NCI-H2227 (cell line): ENCODE data around the gene JUP.
A peak's percentile ranks its signal among the peaks of the same experiment; 100 is the strongest.

ENCODE experiments used
- DNase-seq: peaks from one replicate; lab custom pipeline; 2025; ENCODE audit not compliant: unreplicated experiment; lab: John Stamatoyannopoulos, UW

JUP gene

DNA sequence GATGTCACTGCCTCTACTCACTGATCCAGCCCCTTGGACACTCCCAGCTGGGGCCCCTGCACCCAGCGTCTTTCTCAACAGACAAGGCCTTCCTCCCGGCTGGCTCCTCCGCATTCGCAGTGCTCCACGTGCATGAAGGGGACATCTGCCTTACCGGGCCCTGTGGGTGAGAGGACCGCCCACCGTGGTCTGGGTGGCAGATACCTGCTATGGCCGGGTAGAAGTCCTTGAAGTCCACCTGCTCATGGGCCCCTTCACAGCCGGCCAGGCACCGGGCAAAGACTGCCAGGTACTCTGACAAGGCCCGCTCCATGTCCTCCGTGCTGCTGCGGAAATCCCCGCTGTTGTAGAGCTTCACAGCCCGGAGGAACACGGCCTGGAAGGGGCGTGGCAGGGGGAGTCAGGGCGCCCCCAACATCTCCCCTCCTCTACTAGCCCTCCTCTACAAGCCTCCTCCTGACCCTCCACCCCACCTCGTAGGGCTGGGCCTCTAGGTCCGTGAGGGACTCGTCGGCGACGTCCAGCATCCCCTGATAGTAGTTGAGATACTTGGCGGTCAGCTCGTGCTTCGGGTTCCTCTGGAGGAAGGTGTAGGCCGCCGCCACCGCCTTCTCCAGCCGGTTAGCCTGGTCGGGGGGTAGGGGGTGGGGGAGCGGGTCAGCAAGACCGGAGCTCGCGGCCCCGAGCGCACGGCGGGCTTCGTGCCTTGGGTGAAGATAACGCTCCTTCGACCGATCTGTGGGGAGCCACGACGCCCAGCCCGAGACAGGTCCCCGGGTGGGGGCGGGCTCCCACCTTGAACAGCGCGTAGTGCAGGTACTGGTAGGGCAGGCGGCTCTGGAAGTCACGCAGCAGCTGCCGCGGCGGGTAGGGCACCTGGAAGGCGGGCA lies 24.4 kb upstream of the JUP start:
- DNase-seq: peak; percentile 66

GRCh38 chr17:41806685-41807445 lies 20.4 kb upstream of the JUP start:
- DNase-seq: no peak

DNA sequence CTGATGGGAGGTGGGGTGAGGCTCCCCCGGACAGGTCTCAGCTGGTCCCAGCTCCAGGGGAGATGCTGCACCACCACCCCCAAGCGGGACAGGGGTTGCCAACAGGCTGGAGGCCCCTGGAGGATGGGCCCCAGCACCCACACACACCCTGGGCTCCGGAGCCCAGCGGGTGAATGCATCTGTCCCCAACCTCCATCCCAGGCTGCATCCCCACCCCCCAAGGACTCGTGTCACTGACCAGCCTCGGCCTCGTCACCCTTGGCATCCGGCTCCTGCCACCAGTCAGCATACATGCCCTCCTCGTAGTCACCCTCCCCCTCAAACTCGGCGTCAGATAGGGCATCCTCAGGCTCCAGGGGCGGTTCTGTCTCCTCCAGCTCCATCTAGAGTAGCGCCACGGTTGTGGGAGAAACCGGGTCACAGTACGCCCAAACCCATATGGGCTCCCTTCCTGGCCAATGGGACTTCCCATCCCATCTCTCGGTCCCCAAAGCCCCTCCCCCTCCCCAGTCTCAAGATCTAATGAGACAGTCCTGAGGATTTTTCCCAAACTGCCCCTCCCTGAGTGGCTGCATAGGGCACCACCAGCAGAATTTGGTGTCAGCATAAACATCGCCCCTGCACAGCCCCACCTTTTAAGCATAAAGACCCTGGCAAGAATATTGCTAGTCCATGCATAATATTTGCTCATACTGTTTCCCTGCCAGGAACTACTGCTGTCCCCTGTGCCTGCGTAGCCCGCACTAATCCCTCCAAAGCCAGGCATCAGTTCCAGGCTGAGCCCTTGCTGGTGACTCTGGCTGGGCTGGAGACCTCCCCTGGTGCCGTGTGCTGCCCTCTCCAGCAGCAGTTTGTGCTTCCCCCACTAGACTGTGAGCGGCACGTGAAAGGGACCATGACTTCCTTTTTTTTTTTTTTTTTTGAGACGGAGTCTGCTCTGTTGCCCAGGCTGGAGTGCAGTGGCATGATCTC lies 16.8 kb upstream of the JUP start:
- no peak for DNase-seq

- peak; percentile 87 for DNase-seq
Measured at GRCh38 chr17:41801374-41802271, 15.1 kb upstream of the JUP start.

DNA sequence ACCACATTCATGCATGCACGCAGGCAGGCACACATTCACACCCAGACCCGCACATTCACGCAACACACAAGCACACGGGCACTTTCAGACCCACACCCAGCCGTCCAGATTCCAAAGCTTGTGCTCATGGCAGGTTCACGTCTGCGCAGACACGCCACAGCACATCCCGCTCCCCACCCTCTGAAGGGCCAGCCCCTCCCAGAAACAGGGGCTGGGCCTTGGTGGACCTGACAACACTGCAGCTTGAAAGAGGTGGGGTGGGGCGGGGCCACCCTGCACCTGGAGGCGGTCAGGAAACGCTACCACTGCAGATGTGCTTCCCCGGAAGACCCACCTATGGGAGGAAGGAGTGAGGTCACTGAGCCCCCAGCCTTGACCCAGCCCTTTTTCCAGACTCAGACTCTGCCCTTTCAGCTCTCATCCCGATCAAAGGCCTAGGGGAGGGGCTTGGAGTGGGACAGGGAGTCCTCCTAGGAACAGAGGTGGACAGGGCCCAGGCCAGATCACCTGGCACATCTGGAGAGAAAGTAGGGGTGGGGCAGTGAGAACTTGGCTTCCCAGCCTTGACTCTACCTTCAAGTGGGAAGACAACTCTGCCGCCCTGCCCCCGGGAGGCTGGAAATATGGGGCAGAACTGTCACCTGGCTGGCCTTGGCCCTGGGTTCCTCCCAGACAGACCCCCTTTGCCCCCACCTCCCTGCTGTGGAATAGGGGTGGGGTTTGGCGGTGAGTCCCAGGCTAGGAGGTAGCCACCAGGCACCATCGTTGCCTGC lies 14.3 kb upstream of the JUP start:
- peak; percentile 33 for DNase-seq

DNA sequence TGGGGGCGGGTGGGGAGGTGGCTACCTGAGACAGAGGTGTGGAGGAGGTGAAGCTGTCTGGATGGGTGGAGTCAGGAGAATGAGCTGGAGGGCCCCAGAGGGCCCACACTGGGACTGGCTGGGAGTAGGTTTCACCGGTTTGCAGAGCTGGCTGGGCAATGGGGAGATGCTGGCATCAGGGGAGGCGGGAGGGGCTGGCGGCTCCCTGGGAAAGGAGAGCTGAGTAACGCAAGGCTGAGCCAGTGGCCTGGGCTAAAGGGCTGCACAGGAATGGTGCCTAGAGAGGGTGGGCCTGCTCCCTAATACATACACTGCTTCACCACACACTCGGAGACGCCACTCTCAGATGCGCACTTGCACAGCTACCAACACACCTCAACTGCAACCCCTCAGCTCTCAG lies 12.9 kb upstream of the JUP start:
- no peak for DNase-seq

DNA sequence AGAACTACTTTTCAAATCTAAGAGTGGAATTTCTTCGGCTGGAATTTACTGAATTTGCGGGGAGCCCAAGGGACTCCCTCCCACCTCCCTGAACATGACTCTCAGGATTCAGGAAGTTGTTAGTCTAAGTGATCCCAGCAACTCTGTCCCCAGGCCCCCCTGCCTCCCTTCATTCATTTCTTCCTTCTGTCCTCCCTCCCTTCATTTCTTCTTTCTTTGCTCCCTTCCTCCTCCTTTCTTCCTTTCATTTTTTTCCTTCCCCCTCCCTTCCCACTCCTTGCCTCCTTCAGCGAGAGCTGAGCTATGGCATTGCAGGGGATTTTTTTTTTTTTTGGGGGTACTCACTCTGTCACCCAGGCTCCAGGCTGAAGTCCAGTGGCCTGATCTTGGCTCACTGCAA lies 10.9 kb upstream of the JUP start:
- DNase-seq: no peak

DNA sequence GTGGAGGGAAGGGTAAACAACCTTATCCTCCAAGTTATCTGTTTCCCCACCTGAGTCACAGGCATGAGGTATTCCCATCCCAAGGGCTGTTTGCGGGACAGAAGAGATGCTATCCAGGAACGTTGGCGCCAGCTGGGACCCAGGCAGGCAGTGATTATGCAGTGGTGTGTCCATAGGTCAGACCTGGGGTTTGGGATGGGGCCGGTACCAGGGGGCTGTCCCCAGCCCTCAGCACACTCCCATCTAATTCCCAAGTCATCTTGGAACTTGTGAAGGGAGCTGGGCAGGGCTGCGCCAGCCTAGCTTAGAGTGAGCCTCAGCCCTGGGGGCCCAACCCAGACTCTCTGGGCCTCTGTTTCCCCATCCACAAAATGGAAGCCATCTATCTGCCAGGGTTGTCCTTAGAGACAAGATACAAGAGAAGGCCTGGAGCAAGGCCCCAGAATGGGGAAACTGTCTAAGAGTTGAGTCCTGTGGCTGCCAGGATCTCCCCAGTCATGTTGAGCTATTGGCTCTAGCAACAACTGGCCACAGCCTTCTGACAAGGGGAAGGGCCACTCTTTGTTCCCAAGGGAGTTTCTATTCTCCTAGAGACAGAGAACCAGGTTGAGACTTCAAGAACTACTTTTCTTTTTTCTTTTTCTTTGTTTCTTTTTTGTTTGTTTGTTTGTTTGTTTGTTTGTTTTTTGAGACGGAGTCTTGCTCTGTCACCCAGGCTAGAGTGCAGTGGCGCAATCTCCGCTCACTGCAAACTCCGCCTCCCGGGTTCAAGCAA lies 9.8 kb upstream of the JUP start:
- no peak for DNase-seq

GRCh38 chr17:41794540-41794975 lies 8.0 kb upstream of the JUP start:
- no peak for DNase-seq

GRCh38 chr17:41793784-41794539 lies 7.5 kb upstream of the JUP start:
- no peak for DNase-seq

- DNase-seq: peak; percentile 59
Measured at GRCh38 chr17:41792845-41793783, 6.6 kb upstream of the JUP start.

DNA sequence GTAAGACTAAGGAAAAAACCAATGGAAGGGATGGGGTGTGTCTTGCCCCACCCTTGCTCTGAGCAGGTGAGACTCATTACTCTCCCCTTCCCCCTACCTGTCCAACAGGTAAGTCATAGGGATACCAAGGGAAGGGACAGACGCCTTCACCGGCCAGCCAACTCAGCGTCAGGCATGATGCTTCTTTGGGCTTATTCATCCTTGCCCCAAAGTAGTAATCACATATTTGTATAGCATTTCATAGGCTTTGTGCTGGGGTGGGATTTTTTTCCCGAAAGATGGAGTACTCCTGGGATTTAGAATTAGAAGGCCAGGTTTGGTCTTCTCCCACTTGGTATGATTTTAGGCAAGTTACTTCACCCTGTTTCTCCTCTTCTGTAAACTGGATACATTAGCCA lies 509 bp upstream of the JUP start:
- no peak for DNase-seq

DNA sequence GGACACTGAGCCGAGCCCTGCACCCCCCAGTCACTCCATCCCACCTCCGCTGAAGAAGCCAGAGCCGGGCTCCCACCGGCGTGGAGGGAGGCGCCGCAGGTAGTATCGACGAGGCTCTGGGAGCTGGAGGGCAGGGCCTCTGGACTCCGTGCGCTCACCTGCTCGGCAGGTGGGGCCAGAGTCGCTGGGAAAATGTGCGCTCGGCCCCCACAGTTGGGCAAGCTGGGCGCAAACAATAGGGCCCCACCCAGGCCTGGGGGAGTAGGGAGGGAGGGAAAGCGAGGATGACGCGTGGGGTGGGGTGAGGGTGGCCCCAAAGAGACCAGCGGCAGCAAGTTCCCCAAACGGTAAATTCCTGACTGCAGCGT lies 668 bp downstream of the JUP start:
- no peak for DNase-seq

- peak; percentile 44 for DNase-seq
Measured at GRCh38 chr17:41785091-41785858, 1.2 kb downstream of the JUP start.

GRCh38 chr17:41784207-41784744 lies 2.2 kb downstream of the JUP start:
- DNase-seq: no peak

DNA sequence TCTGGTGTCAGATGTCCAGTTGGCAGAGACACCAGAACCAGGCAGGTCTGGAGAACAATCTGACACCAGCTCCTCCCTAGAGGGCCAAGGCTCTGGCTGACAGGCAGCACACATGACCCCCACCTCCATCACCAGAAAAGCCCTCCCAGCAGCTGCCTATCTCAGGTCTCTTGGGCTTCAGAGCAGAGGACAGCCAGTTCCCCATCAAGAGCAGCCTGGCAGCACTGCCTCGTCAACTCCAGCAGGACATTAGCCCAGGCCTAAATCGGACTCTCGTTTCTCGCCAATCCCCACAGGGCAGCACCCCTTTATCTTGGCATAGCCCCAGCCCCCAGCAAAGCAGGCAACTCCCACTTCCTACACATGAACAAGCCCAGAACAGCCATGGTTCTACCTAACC lies 4.4 kb downstream of the JUP start:
- no peak for DNase-seq
